ENCODE measurements around the gene GOLGB1. TPM values are rescaled to one million over a fixed set of nuclear protein-coding genes. Genes with fewer than 3 reads are reported as not detected.

Gene GOLGB1
- polyA plus RNA-seq, 2 of the 4 experiments (the other 2 are of a cell fraction) = 11.9 to 27.0 TPM

- TF ChIP-seq, protein P1, sequence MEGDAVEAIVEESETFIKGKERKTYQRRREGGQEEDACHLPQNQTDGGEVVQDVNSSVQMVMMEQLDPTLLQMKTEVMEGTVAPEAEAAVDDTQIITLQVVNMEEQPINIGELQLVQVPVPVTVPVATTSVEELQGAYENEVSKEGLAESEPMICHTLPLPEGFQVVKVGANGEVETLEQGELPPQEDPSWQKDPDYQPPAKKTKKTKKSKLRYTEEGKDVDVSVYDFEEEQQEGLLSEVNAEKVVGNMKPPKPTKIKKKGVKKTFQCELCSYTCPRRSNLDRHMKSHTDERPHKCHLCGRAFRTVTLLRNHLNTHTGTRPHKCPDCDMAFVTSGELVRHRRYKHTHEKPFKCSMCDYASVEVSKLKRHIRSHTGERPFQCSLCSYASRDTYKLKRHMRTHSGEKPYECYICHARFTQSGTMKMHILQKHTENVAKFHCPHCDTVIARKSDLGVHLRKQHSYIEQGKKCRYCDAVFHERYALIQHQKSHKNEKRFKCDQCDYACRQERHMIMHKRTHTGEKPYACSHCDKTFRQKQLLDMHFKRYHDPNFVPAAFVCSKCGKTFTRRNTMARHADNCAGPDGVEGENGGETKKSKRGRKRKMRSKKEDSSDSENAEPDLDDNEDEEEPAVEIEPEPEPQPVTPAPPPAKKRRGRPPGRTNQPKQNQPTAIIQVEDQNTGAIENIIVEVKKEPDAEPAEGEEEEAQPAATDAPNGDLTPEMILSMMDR (IDR thresholded peaks at IDR 0.05) = no peak
- TF ChIP-seq RFX5 (IDR thresholded peaks at IDR 0.05) = no peak
- no peak for TF ChIP-seq HOXB13 (CRISPR knock-in tag; IDR thresholded peaks at IDR 0.05; ENCODE audit: low read depth)
- TF ChIP-seq FOSL2 (IDR thresholded peaks at IDR 0.05) = no peak
- TF ChIP-seq FOSL2 (CRISPR knock-in tag; IDR thresholded peaks at IDR 0.05) = no peak
- no peak for TF ChIP-seq MYC (IDR thresholded peaks at IDR 0.05; ENCODE audit: borderline replicate concordance, low read length)
- no peak for TF ChIP-seq TFCP2L1 (CRISPR knock-in tag; IDR thresholded peaks at IDR 0.05)
- no peak for TF ChIP-seq HEYL (CRISPR knock-in tag; IDR thresholded peaks at IDR 0.05)
- TF ChIP-seq, protein P2, sequence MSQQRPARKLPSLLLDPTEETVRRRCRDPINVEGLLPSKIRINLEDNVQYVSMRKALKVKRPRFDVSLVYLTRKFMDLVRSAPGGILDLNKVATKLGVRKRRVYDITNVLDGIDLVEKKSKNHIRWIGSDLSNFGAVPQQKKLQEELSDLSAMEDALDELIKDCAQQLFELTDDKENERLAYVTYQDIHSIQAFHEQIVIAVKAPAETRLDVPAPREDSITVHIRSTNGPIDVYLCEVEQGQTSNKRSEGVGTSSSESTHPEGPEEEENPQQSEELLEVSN (IDR thresholded peaks at IDR 0.05; ENCODE audit: borderline replicate concordance, low read depth) = no peak
- no peak for TF ChIP-seq TP53 (CRISPR knock-in tag; IDR thresholded peaks at IDR 0.05)
These were observed 44.9 kb upstream of the GOLGB1 start (continued) for GRCh38 chr3:121794264-121794983.

GRCh38 chr3:121793078-121793477, 43.5 kb upstream of the GOLGB1 start:
- WGBS (ENCODE audit: missing lambda C conversion rate) = 95% methylated on average over 3 of the region's 3 CpGs
- ATAC-seq (no peak), DNase-seq (ENCODE audit: low read depth in 1 of 2, low spot score in 1 of 2) (no peak), FAIRE-seq (no peak)
- no peak overlapping the region for H3K4me2 ChIP-seq
- ChIA-PET POLR2A (no interaction called here), CTCF (no interaction called here)
- no peak for TF ChIP-seq FOSB (CRISPR knock-in tag; IDR thresholded peaks at IDR 0.05)
- no peak for TF ChIP-seq ZFP36 (IDR thresholded peaks at IDR 0.05; ENCODE audit: borderline replicate concordance, partially characterized antibody)
- TF ChIP-seq ESRRA (IDR thresholded peaks at IDR 0.05; ENCODE audit: borderline replicate concordance, low read length) = no peak
- no peak for TF ChIP-seq CBX8 (IDR thresholded peaks at IDR 0.05)
- no peak for TF ChIP-seq MAX (IDR thresholded peaks at IDR 0.05)
- no peak for TF ChIP-seq ZSCAN20 (CRISPR knock-in tag; IDR thresholded peaks at IDR 0.05)
- no peak for TF ChIP-seq RARB (CRISPR knock-in tag; IDR thresholded peaks at IDR 0.05)
- TF ChIP-seq, protein P3, sequence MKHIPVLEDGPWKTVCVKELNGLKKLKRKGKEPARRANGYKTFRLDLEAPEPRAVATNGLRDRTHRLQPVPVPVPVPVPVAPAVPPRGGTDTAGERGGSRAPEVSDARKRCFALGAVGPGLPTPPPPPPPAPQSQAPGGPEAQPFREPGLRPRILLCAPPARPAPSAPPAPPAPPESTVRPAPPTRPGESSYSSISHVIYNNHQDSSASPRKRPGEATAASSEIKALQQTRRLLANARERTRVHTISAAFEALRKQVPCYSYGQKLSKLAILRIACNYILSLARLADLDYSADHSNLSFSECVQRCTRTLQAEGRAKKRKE (CRISPR knock-in tag; IDR thresholded peaks at IDR 0.05; ENCODE audit: low read depth) = no peak
- TF ChIP-seq PHF8 (IDR thresholded peaks at IDR 0.05; ENCODE audit: borderline replicate concordance, low read depth) = no peak
- no peak for TF ChIP-seq BHLHE40 (IDR thresholded peaks at IDR 0.05; ENCODE audit: low read depth, low read length)
- H3K4me3 ChIP-seq = no peak overlapping the region
- H3K27ac ChIP-seq = no peak overlapping the region
- H3K4me1 ChIP-seq = no peaks in the 10 kb centered on the region
- no peaks in the 10 kb centered on the region for H3K9me3 ChIP-seq

- POLR2A ChIA-PET = no interaction called here
- WGBS (ENCODE audit: missing lambda C conversion rate) = 94% methylated on average over 2 of the region's 2 CpGs
- Histone ChIP-seq H3K4me2 (no peak overlapping the region), H3K27ac (no peak overlapping the region), H3K9me3 (no peaks in the 10 kb centered on the region), H3K4me3 (no peak overlapping the region), H3K4me1 (no peaks in the 10 kb centered on the region)
- ATAC-seq = no peak
- DNase-seq (ENCODE audit: low read depth in 1 of 2, low spot score in 1 of 2) = no peak
- CTCF ChIA-PET = no interaction called here
- no peak for FAIRE-seq
- TF ChIP-seq ELK1 (IDR thresholded peaks at IDR 0.05; ENCODE audit: low read depth, low read length) (no peak), RAD21 (conservative IDR thresholded peaks at IDR 0.05 in 1 of 2, IDR thresholded peaks at IDR 0.05 in 1 of 2) (no peak), FOSL2 (IDR thresholded peaks at IDR 0.05) (no peak), FOSL2 (CRISPR knock-in tag; IDR thresholded peaks at IDR 0.05) (no peak), CEBPB (IDR thresholded peaks at IDR 0.05) (no peak), EP300 (IDR thresholded peaks at IDR 0.05) (no peak), HES2 (IDR thresholded peaks at IDR 0.05) (no peak), MYC (IDR thresholded peaks at IDR 0.05; ENCODE audit: borderline replicate concordance, low read length) (no peak), ESRRA (IDR thresholded peaks at IDR 0.05; ENCODE audit: borderline replicate concordance, low read length) (no peak), HMGXB4 (CRISPR knock-in tag; IDR thresholded peaks at IDR 0.05; ENCODE audit: borderline replicate concordance) (no peak), PHF8 (IDR thresholded peaks at IDR 0.05; ENCODE audit: borderline replicate concordance, low read depth) (no peak)
- TF ChIP-seq, protein P4, sequence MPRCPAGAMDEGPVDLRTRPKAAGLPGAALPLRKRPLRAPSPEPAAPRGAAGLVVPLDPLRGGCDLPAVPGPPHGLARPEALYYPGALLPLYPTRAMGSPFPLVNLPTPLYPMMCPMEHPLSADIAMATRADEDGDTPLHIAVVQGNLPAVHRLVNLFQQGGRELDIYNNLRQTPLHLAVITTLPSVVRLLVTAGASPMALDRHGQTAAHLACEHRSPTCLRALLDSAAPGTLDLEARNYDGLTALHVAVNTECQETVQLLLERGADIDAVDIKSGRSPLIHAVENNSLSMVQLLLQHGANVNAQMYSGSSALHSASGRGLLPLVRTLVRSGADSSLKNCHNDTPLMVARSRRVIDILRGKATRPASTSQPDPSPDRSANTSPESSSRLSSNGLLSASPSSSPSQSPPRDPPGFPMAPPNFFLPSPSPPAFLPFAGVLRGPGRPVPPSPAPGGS (IDR thresholded peaks at IDR 0.05) = no peak
These were observed 36.9 kb upstream of the GOLGB1 start for GRCh38 chr3:121786485-121786884.
